MM.1S (cell line): Measurements from ENCODE around the gene DNAAF5.

Experiments used
- DNase-seq: peaks from one replicate; pipeline ENCODE4 v3.0.0-alpha.2; 2015
- H2AFZ ChIP-seq: fragments of 300-600 bp; sonication (generic); 2 replicates; pipeline ENCODE4 v1.6.0; 2016; ENCODE audit warnings: antibody characterized with exemption, low read length
- H3F3A ChIP-seq: fragments of 300-600 bp; sonication (generic); 2 replicates; pipeline ENCODE4 v1.6.1; 2016; ENCODE audit warnings: mild to moderate bottlenecking, antibody characterized with exemption, low read length, moderate library complexity, mixed read lengths; ENCODE audit not compliant: insufficient read depth
- H3K27ac ChIP-seq: fragments of 300-600 bp; sonication (generic); 2 replicates; pipeline ENCODE4 v1.5.1; 2016; ENCODE audit warnings: mild to moderate bottlenecking, low read length
- H3K27me3 ChIP-seq: fragments of 300-600 bp; sonication (generic); replicated peaks from 2 replicates; pipeline ENCODE4 v1.6.0; 2016; ENCODE audit warnings: low read length; ENCODE audit not compliant: insufficient read depth
- H3K36me3 ChIP-seq: fragments of 300-600 bp; sonication (generic); replicated peaks from 2 replicates; pipeline ENCODE4 v1.6.1; 2016; ENCODE audit warnings: mild to moderate bottlenecking, low read length, mixed read lengths; ENCODE audit not compliant: insufficient read depth
- H3K4me1 ChIP-seq: fragments of 300-600 bp; sonication (generic); 2 replicates; pipeline ENCODE4 v1.6.1; 2016; ENCODE audit warnings: low read length, mixed read lengths
- H3K4me2 ChIP-seq: fragments of 300-600 bp; sonication (generic); 2 replicates; pipeline ENCODE4 v1.6.0; 2016; ENCODE audit warnings: low read depth, low read length
- H3K4me3 ChIP-seq: fragments of 300-600 bp; sonication (generic); 2 replicates; pipeline ENCODE4 v1.5.1; 2016; ENCODE audit warnings: low read length, mixed read lengths
- H3K79me2 ChIP-seq: fragments of 300-600 bp; sonication (generic); 2 replicates; pipeline ENCODE4 v1.6.1; 2016; ENCODE audit warnings: mixed run types, low read length, mixed read lengths
- H3K9ac ChIP-seq: fragments of 300-600 bp; sonication (generic); 2 replicates; pipeline ENCODE4 v1.6.1; 2016; ENCODE audit warnings: low read length, mixed read lengths
- H3K9me2 ChIP-seq: fragments of 300-600 bp; sonication (generic); replicated peaks from 2 replicates; pipeline ENCODE4 v1.6.1; 2016; ENCODE audit warnings: mild to moderate bottlenecking, low read length, mixed read lengths; ENCODE audit not compliant: insufficient read depth
- H3K9me3 ChIP-seq: fragments of 300-600 bp; sonication (generic); replicated peaks from 2 replicates; pipeline ENCODE4 v1.6.1; 2016; ENCODE audit warnings: mild to moderate bottlenecking, low read length, mixed read lengths; ENCODE audit not compliant: insufficient read depth
- H4K20me1 ChIP-seq: fragments of 300-600 bp; sonication (generic); 2 replicates; pipeline ENCODE4 v1.6.1; 2016; ENCODE audit warnings: mild to moderate bottlenecking, low read length, moderate library complexity, mixed read lengths; ENCODE audit not compliant: insufficient read depth
- EZH2 ChIP-seq: fragments of 300-600 bp; sonication (generic); optimal IDR thresholded peaks from 2 replicates; pipeline ENCODE3; 2017; ENCODE audit warnings: low read depth, mild to moderate bottlenecking, antibody characterized with exemption, low read length, mixed read lengths
- EZH2phosphoT487 ChIP-seq: fragments of 300-600 bp; sonication (generic); IDR thresholded peaks from 2 replicates; pipeline ENCODE4 v1.6.1; 2018; ENCODE audit warnings: antibody characterized with exemption, low read length
- TF ChIP-seq, protein P1 (sequence below): fragments of 300-600 bp; sonication (generic); IDR thresholded peaks from 2 replicates; pipeline ENCODE4 v1.5.1; 2016; ENCODE audit warnings: antibody characterized with exemption, low read length, mixed read lengths

The DNAAF5 gene

DNA sequence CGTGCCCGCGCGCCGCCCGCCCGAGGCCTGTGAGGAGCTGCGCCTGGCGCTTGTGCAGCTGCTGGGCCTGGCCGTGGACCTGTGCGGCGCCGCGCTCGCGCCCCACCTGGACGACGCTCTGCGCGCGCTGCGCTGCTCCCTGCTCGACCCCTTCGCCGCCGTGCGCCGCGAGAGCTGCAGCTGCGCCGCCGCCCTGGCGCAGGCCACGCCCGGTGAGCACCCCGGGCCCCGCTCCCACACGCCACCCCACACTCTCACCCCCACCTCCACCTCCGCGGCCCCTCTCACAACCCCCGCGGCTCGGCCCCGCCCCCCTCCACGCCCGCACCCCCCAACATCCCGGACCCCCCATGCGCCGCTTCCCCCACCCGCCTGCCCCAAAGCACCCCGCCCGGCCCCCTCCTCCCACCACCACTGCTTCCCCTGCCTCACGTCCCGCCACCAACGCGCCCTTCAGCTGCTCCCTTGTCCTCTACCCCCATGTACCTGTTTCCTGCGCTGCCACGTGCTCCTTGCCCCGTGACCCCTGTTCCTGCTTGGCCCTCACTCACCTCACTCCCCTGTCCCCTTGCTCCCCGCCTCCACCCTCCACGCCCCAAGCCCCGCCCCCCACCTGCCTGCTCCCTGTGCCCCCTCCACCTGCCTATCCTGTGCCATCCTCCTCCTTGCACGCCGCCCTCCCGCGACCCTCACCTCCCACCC, 756 bp downstream of the DNAAF5 start, which contains the start of gene PRKAR1B:
TSS of gene PRKAR1B (minus strand) at position 178 of the 702 bp plus-strand sequence. CDS start 15,776 bp downstream, outside the sequence.
- no peaks in the 10 kb centered on the region for H4K20me1 ChIP-seq
- peak within 1 kb of the TSS; percentile 91 for H2AFZ ChIP-seq
- H3K4me1 ChIP-seq, result peaks cover 11% of the 10 kb centered on the region
- peaks cover 9% of the 10 kb centered on the region; the same call in 1 of the 2 replicates for H3K36me3 ChIP-seq
- no peaks in the 10 kb centered on the region for H3K9me2 ChIP-seq
- peak within 1 kb of the TSS; percentile 98 for H3K4me2 ChIP-seq
- peak; percentile 40 for DNase-seq
- peak within 1 kb of the TSS; percentile 67 for H3K4me3 ChIP-seq
- no peaks in the 10 kb centered on the region for H3K27me3 ChIP-seq
- no peak for TF ChIP-seq EZH2phosphoT487
- TF ChIP-seq EZH2, result no peak
- TF ChIP-seq, protein P1, sequence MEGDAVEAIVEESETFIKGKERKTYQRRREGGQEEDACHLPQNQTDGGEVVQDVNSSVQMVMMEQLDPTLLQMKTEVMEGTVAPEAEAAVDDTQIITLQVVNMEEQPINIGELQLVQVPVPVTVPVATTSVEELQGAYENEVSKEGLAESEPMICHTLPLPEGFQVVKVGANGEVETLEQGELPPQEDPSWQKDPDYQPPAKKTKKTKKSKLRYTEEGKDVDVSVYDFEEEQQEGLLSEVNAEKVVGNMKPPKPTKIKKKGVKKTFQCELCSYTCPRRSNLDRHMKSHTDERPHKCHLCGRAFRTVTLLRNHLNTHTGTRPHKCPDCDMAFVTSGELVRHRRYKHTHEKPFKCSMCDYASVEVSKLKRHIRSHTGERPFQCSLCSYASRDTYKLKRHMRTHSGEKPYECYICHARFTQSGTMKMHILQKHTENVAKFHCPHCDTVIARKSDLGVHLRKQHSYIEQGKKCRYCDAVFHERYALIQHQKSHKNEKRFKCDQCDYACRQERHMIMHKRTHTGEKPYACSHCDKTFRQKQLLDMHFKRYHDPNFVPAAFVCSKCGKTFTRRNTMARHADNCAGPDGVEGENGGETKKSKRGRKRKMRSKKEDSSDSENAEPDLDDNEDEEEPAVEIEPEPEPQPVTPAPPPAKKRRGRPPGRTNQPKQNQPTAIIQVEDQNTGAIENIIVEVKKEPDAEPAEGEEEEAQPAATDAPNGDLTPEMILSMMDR, result no peak
- peak within 1 kb of the TSS; percentile 63 for H3K9ac ChIP-seq
- peaks cover 49% of the 10 kb centered on the region for H3K79me2 ChIP-seq
- H3K9me3 ChIP-seq, result no peaks in the 10 kb centered on the region
- H3F3A ChIP-seq, result no peaks in the 10 kb centered on the region
- H3K27ac ChIP-seq, result peak within 1 kb of the TSS; percentile 35; the same call in 1 of the 2 replicates

GRCh38 chr7:727806-728460, 1.4 kb downstream of the DNAAF5 start:
- DNase-seq, result no peak
- Histone ChIP-seq H3K9me2 (no peaks in the 10 kb centered on the region), H3F3A (no peaks in the 10 kb centered on the region), H2AFZ (no peak overlapping the region), H4K20me1 (no peaks in the 10 kb centered on the region), H3K9ac (no peak overlapping the region), H3K79me2 (peaks cover 55% of the 10 kb centered on the region), H3K4me1 (peaks cover 11% of the 10 kb centered on the region), H3K4me2 (peak overlapping the region; percentile 45; the same call in 1 of the 2 replicates), H3K27ac (no peak overlapping the region), H3K36me3 (peaks cover 9% of the 10 kb centered on the region; the same call in 1 of the 2 replicates), H3K9me3 (no peaks in the 10 kb centered on the region), H3K4me3 (peak overlapping the region; percentile 40; the same call in 1 of the 2 replicates), H3K27me3 (no peaks in the 10 kb centered on the region)
- no peak for TF ChIP-seq EZH2
- no peak for TF ChIP-seq EZH2phosphoT487
- TF ChIP-seq, protein P1, result no peak

DNA sequence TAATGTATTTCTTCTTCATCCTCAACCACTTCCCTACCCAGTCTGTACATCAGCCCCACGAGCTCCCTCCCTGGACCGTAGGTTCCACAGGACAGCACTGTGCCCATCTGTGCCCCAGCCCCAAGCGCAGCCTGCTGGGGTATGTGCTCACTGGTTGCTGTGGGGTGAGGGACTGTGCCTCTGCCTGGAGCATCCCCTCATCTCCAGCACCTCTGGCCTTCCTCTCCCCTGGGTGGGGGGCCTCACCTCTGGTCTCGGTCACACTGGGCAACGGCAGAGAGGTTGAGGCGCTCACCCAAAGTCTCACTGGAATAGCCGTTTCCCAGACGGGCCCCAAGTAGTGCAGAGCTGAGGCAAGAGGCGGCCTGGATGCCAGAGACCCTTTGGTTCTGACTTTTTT, 2.1 kb downstream of the DNAAF5 start:
- peaks cover 6% of the 10 kb centered on the region; the same call in 1 of the 2 replicates for H3K36me3 ChIP-seq
- H3K4me1 ChIP-seq, result peaks cover 11% of the 10 kb centered on the region
- TF ChIP-seq, protein P1, result no peak
- TF ChIP-seq EZH2 (no peak), EZH2phosphoT487 (no peak)
- H3K4me3 ChIP-seq, result no peak overlapping the region
- no peak overlapping the region for H3K4me2 ChIP-seq
- no peaks in the 10 kb centered on the region for H3K27me3 ChIP-seq
- H4K20me1 ChIP-seq, result no peaks in the 10 kb centered on the region
- H3K79me2 ChIP-seq, result peaks cover 61% of the 10 kb centered on the region
- no peaks in the 10 kb centered on the region for H3K9me3 ChIP-seq
- no peak for DNase-seq
- no peak overlapping the region for H2AFZ ChIP-seq
- no peaks in the 10 kb centered on the region for H3F3A ChIP-seq
- H3K27ac ChIP-seq, result no peak overlapping the region
- H3K9ac ChIP-seq, result no peak overlapping the region
- H3K9me2 ChIP-seq, result no peaks in the 10 kb centered on the region
